Measurements from ENCODE around the gene PLAC8L1. TPM values are rescaled to one million over a fixed set of nuclear protein-coding genes. Genes with fewer than 3 reads are reported as not detected.

Gene PLAC8L1
- total RNA-seq, 6 experiments from 2014 or later: 0.38 to 0.61 (median 0.46) TPM; not detected in 3

- Mint-ChIP-seq H3K27me3 (ENCODE audit: insufficient read depth) (no peaks in the 10 kb centered on the region; the same call in 1 of the 2 replicates), H3K4me1 (ENCODE audit: low read depth) (peaks cover 37% of the 10 kb centered on the region), H3K9me3 (no peaks in the 10 kb centered on the region), H3K4me3 (no peak overlapping the region), H3K36me3 (ENCODE audit: low read depth) (no peaks in the 10 kb centered on the region), H3K27ac (no peak overlapping the region)
- TF ChIP-seq CTCF (IDR thresholded peaks at IDR 0.05): no peak
- DNase-seq: no peak
These were observed 58.0 kb downstream of the PLAC8L1 start for GRCh38 chr5:146047396-146047795.

- peaks cover 18% of the 10 kb centered on the region for H3K4me1 Mint-ChIP-seq (ENCODE audit: low read depth)
- H3K4me3 Mint-ChIP-seq: no peak overlapping the region
- DNase-seq: no peak
- peaks cover 2% of the 10 kb centered on the region for H3K27me3 Mint-ChIP-seq (ENCODE audit: insufficient read depth)
- no peak for TF ChIP-seq CTCF (IDR thresholded peaks at IDR 0.05)
- H3K9me3 Mint-ChIP-seq: no peaks in the 10 kb centered on the region
- no peaks in the 10 kb centered on the region for H3K36me3 Mint-ChIP-seq (ENCODE audit: low read depth)
- no peak overlapping the region for H3K27ac Mint-ChIP-seq
These were observed 61.7 kb downstream of the PLAC8L1 start for GRCh38 chr5:146043722-146044121.

- DNase-seq: peak; percentile 40
- Mint-ChIP-seq H3K4me1 (ENCODE audit: low read depth) (peaks cover 18% of the 10 kb centered on the region), H3K27me3 (ENCODE audit: insufficient read depth) (peaks cover 2% of the 10 kb centered on the region), H3K36me3 (ENCODE audit: low read depth) (no peaks in the 10 kb centered on the region), H3K9me3 (no peaks in the 10 kb centered on the region), H3K4me3 (peak overlapping the region; percentile 22), H3K27ac (peak overlapping the region; percentile 57)
- no peak for TF ChIP-seq CTCF (IDR thresholded peaks at IDR 0.05)
These were observed 62.6 kb downstream of the PLAC8L1 start for GRCh38 chr5:146042628-146043279.

GRCh38 chr5:146041180-146041789 lies 64.1 kb downstream of the PLAC8L1 start:
- H3K27ac Mint-ChIP-seq: no peak overlapping the region
- H3K4me3 Mint-ChIP-seq: no peak overlapping the region
- H3K9me3 Mint-ChIP-seq: no peaks in the 10 kb centered on the region
- peaks cover 18% of the 10 kb centered on the region for H3K4me1 Mint-ChIP-seq (ENCODE audit: low read depth)
- H3K27me3 Mint-ChIP-seq (ENCODE audit: insufficient read depth): peaks cover 4% of the 10 kb centered on the region
- peak; percentile 76 for TF ChIP-seq CTCF (IDR thresholded peaks at IDR 0.05)
- no peaks in the 10 kb centered on the region for H3K36me3 Mint-ChIP-seq (ENCODE audit: low read depth)
- no peak for DNase-seq

GRCh38 chr5:146040527-146040926 lies 64.8 kb downstream of the PLAC8L1 start:
- Mint-ChIP-seq H3K27me3 (ENCODE audit: insufficient read depth) (peaks cover 6% of the 10 kb centered on the region), H3K4me1 (ENCODE audit: low read depth) (peaks cover 18% of the 10 kb centered on the region), H3K36me3 (ENCODE audit: low read depth) (no peaks in the 10 kb centered on the region), H3K27ac (no peak overlapping the region), H3K9me3 (no peaks in the 10 kb centered on the region), H3K4me3 (no peak overlapping the region)
- no peak for DNase-seq
- TF ChIP-seq CTCF (IDR thresholded peaks at IDR 0.05): no peak

Measured in HFFc6 (cell line).